ENCODE measurements around the gene IRF7.
"Not testable (repeated sequence)": the region's sequence is repeated elsewhere in the genome, so short reads cannot be mapped to it uniquely, and the experiment has no call there.

DNA sequence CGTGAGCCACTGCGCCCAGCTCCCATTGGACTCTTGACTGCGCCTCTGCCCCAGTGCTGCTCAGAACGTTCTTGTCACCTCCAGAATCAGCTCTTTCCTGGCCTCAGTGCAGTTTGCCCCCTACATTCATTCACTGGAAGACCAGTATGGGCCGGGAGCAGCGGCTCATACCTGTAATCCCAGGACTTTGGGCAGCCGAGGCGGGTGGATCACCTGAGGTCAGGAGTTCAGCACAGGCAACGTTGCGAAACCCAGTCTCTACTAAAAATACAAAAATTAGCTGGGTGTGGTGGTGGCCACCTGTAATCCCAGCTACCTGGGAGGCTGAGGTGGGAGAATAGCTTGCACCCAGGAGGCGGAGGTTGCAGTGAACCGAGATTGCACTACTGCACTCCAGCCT is 38.7 kb upstream of the IRF7 start:
- TF ChIP-seq, protein P1, sequence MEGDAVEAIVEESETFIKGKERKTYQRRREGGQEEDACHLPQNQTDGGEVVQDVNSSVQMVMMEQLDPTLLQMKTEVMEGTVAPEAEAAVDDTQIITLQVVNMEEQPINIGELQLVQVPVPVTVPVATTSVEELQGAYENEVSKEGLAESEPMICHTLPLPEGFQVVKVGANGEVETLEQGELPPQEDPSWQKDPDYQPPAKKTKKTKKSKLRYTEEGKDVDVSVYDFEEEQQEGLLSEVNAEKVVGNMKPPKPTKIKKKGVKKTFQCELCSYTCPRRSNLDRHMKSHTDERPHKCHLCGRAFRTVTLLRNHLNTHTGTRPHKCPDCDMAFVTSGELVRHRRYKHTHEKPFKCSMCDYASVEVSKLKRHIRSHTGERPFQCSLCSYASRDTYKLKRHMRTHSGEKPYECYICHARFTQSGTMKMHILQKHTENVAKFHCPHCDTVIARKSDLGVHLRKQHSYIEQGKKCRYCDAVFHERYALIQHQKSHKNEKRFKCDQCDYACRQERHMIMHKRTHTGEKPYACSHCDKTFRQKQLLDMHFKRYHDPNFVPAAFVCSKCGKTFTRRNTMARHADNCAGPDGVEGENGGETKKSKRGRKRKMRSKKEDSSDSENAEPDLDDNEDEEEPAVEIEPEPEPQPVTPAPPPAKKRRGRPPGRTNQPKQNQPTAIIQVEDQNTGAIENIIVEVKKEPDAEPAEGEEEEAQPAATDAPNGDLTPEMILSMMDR (IDR thresholded peaks at IDR 0.05), result not testable (repeated sequence)
- TF ChIP-seq POLR2A (IDR thresholded peaks at IDR 0.05), result not testable (repeated sequence)

Data from lower leg skin (tissue), 3 donors.